ENCODE results near the gene CDK5R2. TPM values are rescaled to one million over a fixed set of nuclear protein-coding genes. Genes with fewer than 3 reads are reported as not detected.

Gene CDK5R2
- total RNA-seq, 1 experiment from 2014 or later, result 0.11 TPM

DNA sequence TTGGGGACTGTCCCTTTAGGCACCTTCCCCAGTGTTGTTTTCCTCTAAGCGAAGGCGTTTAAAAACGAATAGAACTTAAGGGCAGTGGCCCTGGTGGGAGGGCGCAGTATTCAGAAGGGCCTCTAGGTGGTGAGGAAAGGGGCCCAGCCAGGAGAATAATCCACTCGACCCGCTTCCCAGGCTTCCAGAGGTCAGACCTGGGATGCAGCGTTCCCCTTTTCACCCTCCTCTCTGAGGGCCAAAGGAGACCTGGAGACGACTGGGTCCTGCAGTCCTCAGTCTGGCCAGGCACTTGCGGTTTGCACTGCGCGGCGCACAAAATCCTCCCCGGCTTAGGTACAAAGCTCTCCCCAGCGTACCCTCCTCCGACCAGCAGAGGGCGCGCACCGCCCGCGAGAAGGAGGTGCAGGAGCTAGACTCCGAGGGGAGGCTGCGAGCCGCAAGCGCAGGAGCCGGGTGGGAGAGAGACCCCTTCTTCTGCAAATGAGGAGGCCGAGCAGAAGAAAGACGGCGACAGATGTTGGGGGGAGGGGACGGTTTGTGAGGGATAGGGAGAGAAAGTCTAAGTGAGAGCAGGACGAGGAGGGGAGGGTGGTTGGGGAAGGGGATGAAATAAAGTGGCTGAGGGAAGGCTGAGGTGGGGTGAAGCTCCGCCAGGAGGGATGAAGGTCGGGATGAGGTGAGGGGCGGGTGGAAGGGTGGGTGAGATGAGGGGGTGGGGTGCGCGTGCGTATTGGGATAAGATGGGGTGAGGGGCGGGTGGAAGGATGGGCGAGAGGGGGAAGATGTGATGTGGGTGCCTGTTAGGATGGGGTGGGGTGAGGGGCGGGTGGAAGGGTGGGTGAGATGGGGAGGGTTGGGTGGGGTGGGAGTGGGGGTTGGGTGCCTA, 20.6 kb downstream of the CDK5R2 start:
- ATAC-seq (peak; percentile 93), DNase-seq (peak; percentile 89)
- no peaks in the 10 kb centered on the region for H3K9me2 ChIP-seq (replicated peaks; ENCODE audit: low read length)
- H3K9ac ChIP-seq (ENCODE audit: low read length), result no peak overlapping the region
- ChIA-PET POLR2A (ENCODE audit: unreplicated experiment) (no interaction called here), CTCF (interaction anchor here (0.6 to 1.3 kb wide), 14 partner anchors 15 to 321 kb away, joined by 3 to 19 read pairs (median 4); partner anchors contain the start of genes BCS1L and ZNF142)
- no peaks in the 10 kb centered on the region for H3K36me3 ChIP-seq (ENCODE audit: low read depth, low read length)
- no peaks in the 10 kb centered on the region for H4K20me1 ChIP-seq (ENCODE audit: low read length)
- H3K9me3 ChIP-seq (ENCODE audit: low read length), result no peaks in the 10 kb centered on the region
- no peaks in the 10 kb centered on the region for H3K79me2 ChIP-seq (ENCODE audit: low read length)
- BruUV-seq (replicated peaks), result no TSS peak
- no peak overlapping the region for H3K27ac ChIP-seq (ENCODE audit: low read length)
- peaks cover 26% of the 10 kb centered on the region for H3K27me3 ChIP-seq (ENCODE audit: low read length)
- H3K4me3 ChIP-seq (ENCODE audit: low read length), result peak overlapping the region; percentile 77
- H3K4me1 ChIP-seq (ENCODE audit: insufficient read depth, low read length), result no peaks in the 10 kb centered on the region
- no peaks in the 10 kb centered on the region for H3F3A ChIP-seq (ENCODE audit: low read length, unreplicated experiment)
- intact Hi-C loops (cut with micrococcal nuclease), result loop anchor here (5.0 kb wide), 1 partner anchor 103 kb away; no protein-coding TSS in a partner anchor
- peak overlapping the region; percentile 99 for H2AFZ ChIP-seq (ENCODE audit: low read length)
- H3K4me2 ChIP-seq (ENCODE audit: low read length), result peak overlapping the region; percentile 98
- TF ChIP-seq CTCF (conservative IDR thresholded peaks at IDR 0.05; ENCODE audit: low read depth, low read length) (peak; percentile 98), EZH2 (IDR thresholded peaks at IDR 0.05; ENCODE audit: low read length, unreplicated experiment) (no peak), EZH2phosphoT487 (IDR thresholded peaks at IDR 0.05; ENCODE audit: borderline replicate concordance, low read length) (no peak)

DNA sequence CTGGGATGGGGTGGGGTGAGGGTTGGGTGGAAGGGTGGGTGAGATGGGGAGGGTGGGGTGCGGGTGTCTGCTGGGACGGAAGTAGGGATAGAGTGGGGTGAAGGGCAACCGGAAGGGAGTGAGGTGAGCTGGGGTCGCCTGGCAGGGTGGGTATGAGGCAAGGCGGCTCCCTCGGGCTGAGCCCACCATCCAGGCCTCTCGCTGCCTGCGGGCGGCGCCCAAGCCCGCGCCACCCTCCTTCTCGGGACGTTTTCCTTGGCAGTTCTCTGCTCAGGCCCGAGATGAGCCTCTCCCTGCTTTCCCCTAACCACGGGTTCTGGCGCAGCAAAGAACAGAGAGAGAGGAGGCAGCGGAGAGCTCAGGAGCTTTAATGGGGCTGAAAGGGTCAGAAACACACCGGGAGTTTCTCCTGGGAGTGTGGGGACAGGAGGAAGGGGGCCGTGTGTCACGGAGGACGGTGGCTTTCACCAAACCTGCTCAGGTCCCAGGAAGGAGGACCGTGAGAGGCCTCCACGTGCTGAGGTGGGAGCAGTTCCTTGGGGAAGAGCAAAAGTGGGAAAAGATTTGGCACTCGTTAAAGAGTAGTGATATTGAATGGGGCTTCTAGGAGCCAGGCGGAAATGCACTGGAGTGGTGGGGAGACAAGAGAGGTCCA, 21.4 kb downstream of the CDK5R2 start:
- Histone ChIP-seq H3K79me2 (ENCODE audit: low read length) (no peaks in the 10 kb centered on the region), H3K36me3 (ENCODE audit: low read depth, low read length) (no peaks in the 10 kb centered on the region), H3K27ac (ENCODE audit: low read length) (no peak overlapping the region), H2AFZ (ENCODE audit: low read length) (no peak overlapping the region), H3K4me2 (ENCODE audit: low read length) (peak overlapping the region; percentile 38), H3K4me1 (ENCODE audit: insufficient read depth, low read length) (no peaks in the 10 kb centered on the region), H3K4me3 (ENCODE audit: low read length) (no peak overlapping the region; the same call in 1 of the 2 replicates), H3K9me3 (ENCODE audit: low read length) (no peaks in the 10 kb centered on the region), H3K27me3 (ENCODE audit: low read length) (peaks cover 34% of the 10 kb centered on the region), H3K9me2 (replicated peaks; ENCODE audit: low read length) (no peaks in the 10 kb centered on the region), H3K9ac (ENCODE audit: low read length) (no peak overlapping the region), H4K20me1 (ENCODE audit: low read length) (no peaks in the 10 kb centered on the region), H3F3A (ENCODE audit: low read length, unreplicated experiment) (no peaks in the 10 kb centered on the region)
- POLR2A ChIA-PET (ENCODE audit: unreplicated experiment), result no interaction called here
- CTCF ChIA-PET, result interaction anchor here (0.6 to 1.3 kb wide), 9 partner anchors 14 to 321 kb away, joined by 3 to 19 read pairs (median 5); partner anchors contain the start of genes BCS1L and ZNF142
- intact Hi-C loops (cut with micrococcal nuclease), result loop anchor here (5.0 kb wide), 1 partner anchor 104 kb away; no protein-coding TSS in a partner anchor
- BruUV-seq (replicated peaks), result no TSS peak
- ATAC-seq (peak; percentile 29), DNase-seq (no peak)
- TF ChIP-seq CTCF (conservative IDR thresholded peaks at IDR 0.05; ENCODE audit: low read depth, low read length), result no peak; the same call in 1 of the 2 replicates
